Sigmoid colon (tissue), 3 donors: ENCODE results near the gene MB.

ENCODE experiments used
- POLR2A ChIP-seq, 2 donors: fragments of 450-650 bp; IDR thresholded peaks; one replicate each; pipeline ENCODE4 v1.6.1; 2016; ENCODE audit warnings: antibody characterized with exemption in 2 of 2, mild to moderate bottlenecking in 2 of 2, moderate library complexity in 2 of 2
- TF ChIP-seq, protein P1 (sequence below), 4 experiments: fragments of 450-650 bp in 3 of 4; fragments of 200-600 bp in 1 of 4; IDR thresholded peaks; one replicate each; pipeline ENCODE4 v1.5.1; 2016 to 2019; ENCODE audit warnings: antibody characterized with exemption in 4 of 4, mild to moderate bottlenecking in 3 of 4, moderate library complexity in 2 of 4

DNA sequence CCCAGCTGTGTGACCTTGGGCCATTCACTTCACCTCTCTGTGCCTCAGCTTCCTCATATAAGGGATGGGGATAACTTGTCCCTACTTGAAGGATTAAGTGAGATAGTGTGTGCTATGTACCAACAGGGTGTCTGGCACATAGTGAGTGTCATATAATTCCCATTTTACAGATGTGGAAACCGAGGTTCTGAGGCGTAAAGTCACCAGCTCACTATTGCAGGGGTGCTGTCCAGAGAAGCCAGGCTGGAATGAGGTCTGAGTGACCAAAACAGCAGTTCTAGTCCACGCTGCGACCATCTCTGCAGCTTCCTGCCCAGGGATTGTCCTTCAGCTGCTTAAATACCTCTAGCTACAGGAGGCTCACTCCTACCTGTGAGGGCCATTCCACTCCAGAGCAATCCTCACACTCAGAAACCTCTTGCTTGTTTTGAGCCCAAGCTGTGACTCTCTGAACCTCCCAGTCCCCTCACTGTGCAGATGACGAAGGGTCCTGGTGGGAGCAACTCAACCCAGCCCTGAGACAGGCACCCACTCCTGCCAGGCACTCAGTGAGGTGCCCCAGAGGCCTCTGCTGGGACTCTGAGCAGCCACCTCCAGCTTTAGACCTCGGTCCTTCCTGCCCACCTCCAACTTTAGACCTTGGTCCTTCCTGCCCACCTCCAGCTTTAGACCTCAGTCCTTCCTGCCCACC is 5.8 kb downstream of the MB start:
- TF ChIP-seq, protein P1, sequence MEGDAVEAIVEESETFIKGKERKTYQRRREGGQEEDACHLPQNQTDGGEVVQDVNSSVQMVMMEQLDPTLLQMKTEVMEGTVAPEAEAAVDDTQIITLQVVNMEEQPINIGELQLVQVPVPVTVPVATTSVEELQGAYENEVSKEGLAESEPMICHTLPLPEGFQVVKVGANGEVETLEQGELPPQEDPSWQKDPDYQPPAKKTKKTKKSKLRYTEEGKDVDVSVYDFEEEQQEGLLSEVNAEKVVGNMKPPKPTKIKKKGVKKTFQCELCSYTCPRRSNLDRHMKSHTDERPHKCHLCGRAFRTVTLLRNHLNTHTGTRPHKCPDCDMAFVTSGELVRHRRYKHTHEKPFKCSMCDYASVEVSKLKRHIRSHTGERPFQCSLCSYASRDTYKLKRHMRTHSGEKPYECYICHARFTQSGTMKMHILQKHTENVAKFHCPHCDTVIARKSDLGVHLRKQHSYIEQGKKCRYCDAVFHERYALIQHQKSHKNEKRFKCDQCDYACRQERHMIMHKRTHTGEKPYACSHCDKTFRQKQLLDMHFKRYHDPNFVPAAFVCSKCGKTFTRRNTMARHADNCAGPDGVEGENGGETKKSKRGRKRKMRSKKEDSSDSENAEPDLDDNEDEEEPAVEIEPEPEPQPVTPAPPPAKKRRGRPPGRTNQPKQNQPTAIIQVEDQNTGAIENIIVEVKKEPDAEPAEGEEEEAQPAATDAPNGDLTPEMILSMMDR (IDR thresholded peaks at IDR 0.05) = no peak
- no peak for TF ChIP-seq POLR2A (IDR thresholded peaks at IDR 0.05)
